GM11168 (cell line): ENCODE data around the gene WNT6.

Experiments used
- in situ Hi-C: fragments of 300-500 bp; cut with MboI; formaldehyde crosslinking; loops from one replicate; pipeline ENCODE4 v1.12.0; 2022; ENCODE audit warnings: low sequenced_read_pairs; ENCODE audit not compliant: unreplicated experiment

WNT6 gene

DNA sequence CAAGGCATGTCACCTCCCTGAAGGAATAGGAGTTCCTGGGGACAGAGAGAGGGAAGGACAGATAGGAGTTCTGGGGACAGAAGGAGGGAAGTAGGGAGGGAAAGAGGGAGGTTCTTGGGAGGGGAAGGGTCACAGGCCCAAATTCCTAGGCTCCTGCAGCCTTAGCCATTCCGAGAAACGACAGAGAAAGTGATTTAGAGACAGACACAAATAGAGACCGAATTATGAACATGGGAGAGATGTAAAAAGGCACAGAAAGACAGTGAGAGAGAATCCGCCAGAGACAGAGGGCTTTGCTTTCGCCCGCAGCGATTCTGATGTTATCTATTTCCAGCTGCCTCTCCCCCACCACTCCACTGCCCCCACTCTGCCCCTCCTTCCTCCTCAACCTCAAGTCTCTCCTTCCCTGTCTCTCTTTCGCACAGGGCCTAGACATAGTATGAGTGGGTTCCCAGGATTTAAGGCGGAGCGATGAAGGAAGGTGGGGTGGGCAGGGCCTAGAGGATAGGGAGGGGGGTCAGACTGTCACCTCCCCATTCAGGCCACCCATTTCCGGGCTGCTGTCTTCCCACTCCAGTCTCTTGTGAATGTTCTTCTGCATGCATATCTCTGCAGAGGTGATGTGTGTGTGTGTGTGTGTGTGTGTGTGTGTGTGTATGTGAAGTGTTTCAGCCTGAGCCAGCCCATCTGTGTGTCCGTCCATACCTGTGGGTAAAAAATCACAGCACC lies 3.3 kb upstream of the WNT6 start:
- in situ Hi-C loops = no loop called here

DNA sequence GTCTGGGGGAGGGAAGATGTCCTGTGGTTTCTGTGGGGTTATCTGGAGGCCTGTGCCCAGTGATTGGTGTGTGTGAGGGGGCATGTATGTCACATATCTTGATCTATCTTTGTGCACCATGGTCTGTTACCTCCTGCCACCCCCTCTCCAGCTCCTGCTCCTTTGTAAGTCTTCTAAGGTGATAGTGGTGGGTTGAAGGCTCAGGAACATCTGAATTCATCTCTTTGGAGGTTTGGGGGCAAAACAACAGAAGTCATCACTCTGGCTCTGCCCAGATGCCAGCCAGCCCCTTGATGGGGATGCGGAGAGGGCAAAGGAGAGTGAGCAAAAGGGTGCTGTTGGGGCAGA lies 2.7 kb upstream of the WNT6 start:
- in situ Hi-C loops = no loop called here

- in situ Hi-C loops = no loop called here
These were observed 2.1 kb upstream of the WNT6 start for GRCh38 chr2:218857371-218858137.

DNA sequence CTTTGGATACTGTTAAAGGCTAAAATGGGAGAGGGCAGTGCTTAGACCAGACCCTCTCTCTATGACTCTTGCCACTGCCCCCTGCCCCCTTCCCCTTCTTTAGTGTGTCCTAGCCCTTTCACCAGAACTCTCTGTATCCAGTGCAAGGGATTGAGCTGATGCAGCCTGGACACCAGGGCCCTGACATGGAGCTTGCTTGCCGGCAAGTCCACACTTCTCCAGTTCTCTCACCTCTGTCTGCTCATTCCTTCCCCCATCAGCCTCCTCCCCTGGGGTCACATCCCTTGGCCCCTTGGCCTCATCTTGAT lies 1.5 kb upstream of the WNT6 start:
- in situ Hi-C loops = no loop called here

- in situ Hi-C loops = no loop called here
These were observed 692 bp upstream of the WNT6 start for GRCh38 chr2:218858671-218859555.

DNA sequence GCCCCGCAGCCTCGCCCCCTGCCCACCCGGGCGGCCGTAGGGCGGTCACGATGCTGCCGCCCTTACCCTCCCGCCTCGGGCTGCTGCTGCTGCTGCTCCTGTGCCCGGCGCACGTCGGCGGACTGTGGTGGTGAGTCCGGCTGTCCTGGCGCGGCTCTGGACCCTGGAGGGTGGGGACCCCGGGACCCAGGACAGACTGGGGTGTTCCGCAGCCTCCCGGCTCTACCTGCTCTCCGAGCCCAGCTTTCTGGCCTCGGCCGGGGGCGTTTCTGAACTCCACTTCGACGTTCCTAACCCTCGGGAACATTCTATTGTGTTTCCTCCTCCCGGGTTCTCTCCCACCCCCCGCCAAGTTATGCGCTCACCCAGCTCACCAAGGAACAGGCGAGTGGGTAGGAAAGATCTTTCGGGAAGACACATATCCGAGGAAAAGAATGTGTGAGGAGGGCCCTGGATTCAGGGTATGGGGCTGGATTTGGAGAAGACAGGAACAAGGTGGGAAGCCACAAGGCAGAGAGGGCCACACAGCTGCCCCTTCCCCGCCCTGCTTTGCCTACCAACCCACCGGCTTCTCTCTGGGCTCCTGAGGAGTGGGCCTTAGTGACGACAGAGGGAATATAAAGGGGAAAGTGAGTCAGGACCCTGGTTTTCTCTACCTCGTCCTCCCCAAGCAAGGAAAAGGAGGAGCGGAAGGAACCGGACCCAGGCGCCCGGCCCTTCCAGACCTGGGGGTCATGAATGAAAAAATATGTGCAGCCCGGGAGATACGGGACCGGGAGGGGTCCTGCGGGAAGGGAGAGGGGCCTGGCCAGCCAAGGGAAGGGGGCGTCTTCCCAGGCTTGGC lies 605 bp downstream of the WNT6 start:
- in situ Hi-C loops = no loop called here

- in situ Hi-C loops = no loop called here
These were observed 1.4 kb downstream of the WNT6 start for GRCh38 chr2:218860950-218861381.

GRCh38 chr2:218861645-218862318 lies 2.2 kb downstream of the WNT6 start:
- in situ Hi-C loops = no loop called here

GRCh38 chr2:218863021-218863520 lies 3.5 kb downstream of the WNT6 start:
- in situ Hi-C loops = no loop called here

DNA sequence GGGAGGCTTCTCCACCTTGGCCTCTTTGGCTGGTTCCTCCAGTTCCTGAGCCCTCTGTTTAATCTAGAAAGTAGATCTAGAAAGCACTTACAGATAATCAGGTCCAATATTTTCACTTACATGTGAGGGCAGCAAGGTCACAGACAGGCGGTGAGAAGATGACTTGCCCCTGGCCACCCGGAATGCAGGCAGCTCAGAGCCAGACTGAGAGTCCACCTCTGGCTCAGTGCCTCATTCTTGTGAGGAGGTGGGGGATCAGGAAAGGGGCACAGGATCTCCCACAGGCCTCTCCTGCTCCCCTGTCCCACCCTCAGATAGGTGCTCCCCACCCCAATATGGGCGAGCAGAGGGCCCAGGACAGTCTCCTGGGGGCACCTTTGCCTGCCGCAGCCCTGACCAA lies 5.8 kb downstream of the WNT6 start:
- in situ Hi-C loops = loop anchor here (5.0 kb wide), 1 partner anchor 37 kb away; no protein-coding TSS in a partner anchor

- in situ Hi-C loops = loop anchor here (5.0 kb wide), 1 partner anchor 36 kb away; no protein-coding TSS in a partner anchor
These were observed 6.4 kb downstream of the WNT6 start for GRCh38 chr2:218865999-218866398.

DNA sequence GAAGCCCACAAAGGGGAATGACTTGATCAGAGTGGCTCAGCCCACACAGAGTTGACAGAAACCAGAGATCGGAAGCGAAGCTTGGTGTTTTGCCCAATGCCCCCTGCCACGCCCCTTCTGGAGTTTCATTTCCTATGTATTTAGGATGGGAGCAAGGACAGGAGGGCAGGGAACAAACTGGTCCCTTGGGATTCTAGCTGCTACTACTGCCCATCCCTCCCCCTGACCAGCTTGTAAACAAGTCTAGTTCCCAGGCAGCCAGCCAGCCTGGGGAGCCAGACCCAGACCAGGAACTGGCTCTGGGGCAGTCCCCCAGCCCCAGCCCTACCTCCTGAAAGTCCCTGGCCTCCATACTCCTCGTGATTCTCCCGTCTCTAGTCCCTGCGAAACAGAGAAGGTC lies 8.3 kb downstream of the WNT6 start:
- in situ Hi-C loops = loop anchor here (5.0 kb wide), 1 partner anchor 34 kb away; no protein-coding TSS in a partner anchor

- in situ Hi-C loops = loop anchor here (5.0 kb wide), 1 partner anchor 33 kb away; no protein-coding TSS in a partner anchor
These were observed 9.5 kb downstream of the WNT6 start for GRCh38 chr2:218869064-218869463.

GRCh38 chr2:218870984-218871344 lies 11.4 kb downstream of the WNT6 start:
- in situ Hi-C loops = no loop called here

GRCh38 chr2:218871345-218872302 lies 12.0 kb downstream of the WNT6 start:
- in situ Hi-C loops = no loop called here

GRCh38 chr2:218872645-218873358 lies 13.2 kb downstream of the WNT6 start:
- in situ Hi-C loops = no loop called here

- in situ Hi-C loops = no loop called here
These were observed 14.0 kb downstream of the WNT6 start for GRCh38 chr2:218873359-218874194.
